ENCODE data around the gene UXT. TPM values are rescaled to one million over a fixed set of nuclear protein-coding genes. Genes with fewer than 3 reads are reported as not detected.
A peak's percentile ranks its signal among the peaks of the same experiment; 100 is the strongest.

Gene UXT
- total and polyA plus RNA-seq, 4 donors: 58.0 to 153 (median 120) TPM

DNA sequence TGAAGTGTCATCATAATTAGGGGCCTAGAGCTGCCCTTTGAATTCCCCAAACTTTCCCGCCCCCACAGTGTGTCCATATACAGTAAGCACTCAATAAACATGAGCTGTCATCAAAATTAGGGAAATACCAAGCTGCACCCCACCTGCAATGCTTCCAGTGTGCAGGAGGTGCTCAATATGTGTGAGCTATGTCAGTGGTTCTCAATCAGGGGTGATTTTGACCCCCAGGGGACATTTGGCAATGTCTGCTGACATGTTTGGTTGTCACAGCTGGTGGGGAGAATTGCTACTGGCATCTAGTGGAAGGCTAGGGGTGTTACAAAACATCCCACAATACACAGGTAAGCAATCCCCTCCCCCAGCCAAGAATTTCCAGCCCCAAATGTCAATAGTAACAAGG lies 30.0 kb downstream of the UXT start:
- Histone ChIP-seq H3K36me3 (ENCODE audit: control insufficient read depth in 4 of 4, insufficient read depth in 4 of 4, low read length in 4 of 4) (no peaks in the 10 kb centered on the region), H3K9me3 (ENCODE audit: control insufficient read depth in 4 of 4, insufficient read depth in 3 of 4, low read length in 3 of 4) (no peaks in the 10 kb centered on the region), H3K9ac (ENCODE audit: insufficient read depth in 1 of 2, low read length in 2 of 2) (no peak overlapping the region), H3K27ac (ENCODE audit: low read depth in 1 of 2, low read length in 1 of 2) (no peak overlapping the region), H3K27me3 (ENCODE audit: control insufficient read depth in 3 of 3, insufficient read depth in 3 of 3, low read length in 2 of 3) (no peaks in the 10 kb centered on the region), H3K4me1 (ENCODE audit: control insufficient read depth in 5 of 5, insufficient read depth in 5 of 5, low read length in 5 of 5) (no peaks in the 10 kb centered on the region), H3K4me3 (no peak overlapping the region)
- TF ChIP-seq, protein P1, sequence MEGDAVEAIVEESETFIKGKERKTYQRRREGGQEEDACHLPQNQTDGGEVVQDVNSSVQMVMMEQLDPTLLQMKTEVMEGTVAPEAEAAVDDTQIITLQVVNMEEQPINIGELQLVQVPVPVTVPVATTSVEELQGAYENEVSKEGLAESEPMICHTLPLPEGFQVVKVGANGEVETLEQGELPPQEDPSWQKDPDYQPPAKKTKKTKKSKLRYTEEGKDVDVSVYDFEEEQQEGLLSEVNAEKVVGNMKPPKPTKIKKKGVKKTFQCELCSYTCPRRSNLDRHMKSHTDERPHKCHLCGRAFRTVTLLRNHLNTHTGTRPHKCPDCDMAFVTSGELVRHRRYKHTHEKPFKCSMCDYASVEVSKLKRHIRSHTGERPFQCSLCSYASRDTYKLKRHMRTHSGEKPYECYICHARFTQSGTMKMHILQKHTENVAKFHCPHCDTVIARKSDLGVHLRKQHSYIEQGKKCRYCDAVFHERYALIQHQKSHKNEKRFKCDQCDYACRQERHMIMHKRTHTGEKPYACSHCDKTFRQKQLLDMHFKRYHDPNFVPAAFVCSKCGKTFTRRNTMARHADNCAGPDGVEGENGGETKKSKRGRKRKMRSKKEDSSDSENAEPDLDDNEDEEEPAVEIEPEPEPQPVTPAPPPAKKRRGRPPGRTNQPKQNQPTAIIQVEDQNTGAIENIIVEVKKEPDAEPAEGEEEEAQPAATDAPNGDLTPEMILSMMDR (IDR thresholded peaks at IDR 0.05; ENCODE audit: control extremely low read depth, extremely low read depth): no peak
- DNase-seq (no peak), ATAC-seq (ENCODE audit: insufficient read depth, low FRiP score) (no peak)
- WGBS, 2 donors: 74 to 100% methylated on average over 1 of the region's 1 CpG

DNA sequence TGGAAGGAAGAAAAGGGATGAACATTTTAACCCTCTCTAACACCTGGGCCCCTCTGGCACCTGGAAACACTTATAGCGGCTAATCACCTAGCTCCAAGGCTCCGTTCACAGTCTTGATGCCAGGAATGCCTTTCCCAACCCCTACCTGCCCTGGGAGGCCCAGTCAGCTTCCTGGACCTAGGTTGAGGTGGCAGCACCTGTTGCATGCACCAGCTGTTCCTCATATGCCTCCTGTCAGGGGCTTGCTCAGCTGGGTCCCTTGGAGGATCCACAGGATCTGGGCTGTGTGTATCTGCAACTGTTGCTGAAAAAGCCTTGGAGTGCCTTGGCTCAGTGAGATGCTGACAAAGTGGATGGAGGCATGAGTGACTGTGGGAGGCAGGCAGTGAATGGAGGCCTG lies 33.6 kb downstream of the UXT start:
- TF ChIP-seq, protein P1 (IDR thresholded peaks at IDR 0.05; ENCODE audit: control extremely low read depth, extremely low read depth): no peak
- no peak for ATAC-seq (ENCODE audit: insufficient read depth, low FRiP score)
- H3K4me3 ChIP-seq: no peak overlapping the region
- peaks cover 0 to 3% (median 3%) of the 10 kb centered on the region in 3 donors for H3K27me3 ChIP-seq (ENCODE audit: control insufficient read depth in 3 of 3, insufficient read depth in 3 of 3, low read length in 2 of 3)
- no peaks in the 10 kb centered on the region for H3K36me3 ChIP-seq (ENCODE audit: control insufficient read depth in 4 of 4, insufficient read depth in 4 of 4, low read length in 4 of 4)
- H3K4me1 ChIP-seq (ENCODE audit: control insufficient read depth in 5 of 5, insufficient read depth in 5 of 5, low read length in 5 of 5): no peaks in the 10 kb centered on the region
- DNase-seq: no peak
- H3K27ac ChIP-seq (ENCODE audit: low read depth in 1 of 2, low read length in 1 of 2): no peak overlapping the region
- WGBS, 2 donors: 88 to 90% methylated on average over 2 of the region's 2 CpGs
- H3K9me3 ChIP-seq (ENCODE audit: control insufficient read depth in 4 of 4, insufficient read depth in 3 of 4, low read length in 3 of 4): peaks cover 0 to under 1% (median 0%) of the 10 kb centered on the region in 4 donors
- H3K9ac ChIP-seq (ENCODE audit: insufficient read depth in 1 of 2, low read length in 2 of 2): no peak overlapping the region

DNA sequence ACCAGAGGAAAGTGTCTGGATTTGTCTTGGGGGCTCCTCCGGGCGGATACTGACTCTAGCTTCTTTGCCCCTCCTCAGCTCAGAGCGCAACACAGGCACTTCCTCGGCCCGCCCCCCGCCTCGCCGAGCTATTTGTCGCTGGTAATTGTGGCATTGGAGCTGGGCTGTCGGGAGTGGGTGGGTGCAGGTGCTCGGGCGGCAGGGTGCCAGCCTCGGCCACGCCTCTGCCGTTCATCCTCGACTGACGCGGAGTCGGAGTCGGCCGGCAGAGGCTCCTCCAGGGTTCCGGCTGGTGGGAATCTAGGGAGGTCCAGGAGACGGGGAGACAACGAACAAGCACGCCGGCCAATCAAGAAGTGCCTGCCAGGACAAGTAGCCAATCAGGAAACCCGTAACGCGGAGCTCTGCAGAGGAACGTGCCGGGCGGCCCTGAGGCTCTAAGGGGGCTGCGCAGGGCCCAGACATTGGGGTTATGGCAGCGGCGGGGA lies 35.4 kb downstream of the UXT start:
- Histone ChIP-seq H3K4me3 (no peak overlapping the region), H3K27me3 (ENCODE audit: control insufficient read depth in 3 of 3, insufficient read depth in 3 of 3, low read length in 2 of 3) (peaks cover 0 to 3% (median 3%) of the 10 kb centered on the region in 3 donors), H3K4me1 (ENCODE audit: control insufficient read depth in 5 of 5, insufficient read depth in 5 of 5, low read length in 5 of 5) (peaks cover 0 to 4% (median 0%) of the 10 kb centered on the region in 5 donors), H3K27ac (ENCODE audit: low read depth in 1 of 2, low read length in 1 of 2) (no peak overlapping the region), H3K36me3 (ENCODE audit: control insufficient read depth in 4 of 4, insufficient read depth in 4 of 4, low read length in 4 of 4) (no peaks in the 10 kb centered on the region), H3K9ac (ENCODE audit: insufficient read depth in 1 of 2, low read length in 2 of 2) (no peak overlapping the region), H3K9me3 (ENCODE audit: control insufficient read depth in 4 of 4, insufficient read depth in 3 of 4, low read length in 3 of 4) (peaks cover 0 to 2% (median 0%) of the 10 kb centered on the region in 4 donors)
- DNase-seq: peak; percentile 77 to 84 (median 78)
- no peak for ATAC-seq (ENCODE audit: insufficient read depth, low FRiP score)
- TF ChIP-seq, protein P1 (IDR thresholded peaks at IDR 0.05; ENCODE audit: control extremely low read depth, extremely low read depth): no peak
- WGBS, 2 donors: 0 to 39% methylated on average over 32 to 35 of the region's 35 CpGs

DNA sequence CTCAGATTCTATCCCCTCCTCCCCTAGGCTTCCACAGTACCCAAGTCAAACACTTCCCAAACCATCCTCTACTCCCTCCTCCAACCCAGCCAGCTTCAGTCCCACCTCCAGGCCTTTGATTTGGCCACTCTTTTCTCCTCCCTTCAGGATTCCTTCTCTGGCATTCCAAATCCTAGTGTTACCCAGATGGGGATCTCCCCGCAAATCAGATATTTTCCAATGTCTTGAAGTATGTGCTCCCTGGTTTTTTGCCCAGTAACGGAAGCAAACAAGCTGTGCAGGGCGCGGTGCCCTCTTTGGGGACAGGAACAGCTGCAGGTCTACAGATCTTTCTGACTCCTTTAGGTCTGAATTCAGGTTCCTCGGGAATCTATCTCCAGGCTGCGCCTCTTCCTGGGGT lies 37.1 kb downstream of the UXT start:
- ATAC-seq (ENCODE audit: insufficient read depth, low FRiP score) (no peak), DNase-seq (no peak)
- Histone ChIP-seq H3K27me3 (ENCODE audit: control insufficient read depth in 3 of 3, insufficient read depth in 3 of 3, low read length in 2 of 3) (peaks cover 0 to 7% (median 3%) of the 10 kb centered on the region in 3 donors), H3K4me3 (no peak overlapping the region), H3K4me1 (ENCODE audit: control insufficient read depth in 5 of 5, insufficient read depth in 5 of 5, low read length in 5 of 5) (peaks cover 0 to 4% (median 0%) of the 10 kb centered on the region in 5 donors), H3K27ac (ENCODE audit: low read depth in 1 of 2, low read length in 1 of 2) (no peak overlapping the region), H3K9ac (ENCODE audit: insufficient read depth in 1 of 2, low read length in 2 of 2) (no peak overlapping the region), H3K36me3 (ENCODE audit: control insufficient read depth in 4 of 4, insufficient read depth in 4 of 4, low read length in 4 of 4) (no peaks in the 10 kb centered on the region), H3K9me3 (ENCODE audit: control insufficient read depth in 4 of 4, insufficient read depth in 3 of 4, low read length in 3 of 4) (peaks cover 0 to 2% (median 0%) of the 10 kb centered on the region in 4 donors)
- 78 to 98% methylated on average over 6 of the region's 6 CpGs for WGBS, 2 donors
- TF ChIP-seq, protein P1 (IDR thresholded peaks at IDR 0.05; ENCODE audit: control extremely low read depth, extremely low read depth): no peak
